Spleen (tissue), 11 donors: Measurements from ENCODE around the gene PCARE. TPM values are rescaled to one million over a fixed set of nuclear protein-coding genes. Genes with fewer than 3 reads are reported as not detected.

Experiments
- DNase-seq: peaks from one replicate; pipeline ENCODE4 v3.0.0-alpha.2; 2020
- H3K27ac ChIP-seq, 8 donors: fragments of 200-600 bp; sonication (generic) in 7 of 8; 1 replicate in 4 of 8; 2 replicates in 4 of 8; pipeline versions ENCODE4 v1.5.0 to v1.8.0; 2016 to 2021; ENCODE audit warnings: inconsistent platforms in 4 of 8, mild to moderate bottlenecking in 4 of 8, moderate library complexity in 1 of 8
- H3K27me3 ChIP-seq, 7 donors: fragments of 200-600 bp; sonication (generic) in 6 of 7; replicated peaks in 1 of 7; 1 replicate in 4 of 7; 2 replicates in 3 of 7; pipeline versions ENCODE4 v1.5.0 to v1.8.0; 2016 to 2021; ENCODE audit warnings: inconsistent platforms in 3 of 7, mild to moderate bottlenecking in 1 of 7
- H3K36me3 ChIP-seq, 6 donors: fragments of 200-600 bp; sonication (generic) in 5 of 6; 1 replicate in 4 of 6; 2 replicates in 2 of 6; pipeline versions ENCODE4 v1.5.0 to v1.8.0; 2016 to 2021; ENCODE audit warnings: inconsistent platforms in 2 of 6
- H3K4me1 ChIP-seq, 6 donors: fragments of 200-600 bp; sonication (generic) in 5 of 6; 1 replicate in 3 of 6; 2 replicates in 3 of 6; pipeline versions ENCODE4 v1.5.0 to v1.8.0; 2016 to 2021; ENCODE audit warnings: inconsistent platforms in 3 of 6
- H3K4me3 ChIP-seq, 8 donors: fragments of 200-600 bp; sonication (generic) in 7 of 8; 1 replicate in 4 of 8; 2 replicates in 4 of 8; pipeline versions ENCODE4 v1.5.0 to v1.8.0; 2016 to 2021; ENCODE audit warnings: inconsistent platforms in 4 of 8, mild to moderate bottlenecking in 4 of 8, moderate library complexity in 2 of 8
- H3K9me3 ChIP-seq, 8 donors: fragments of 200-600 bp; sonication (generic) in 7 of 8; 1 replicate in 4 of 8; 2 replicates in 4 of 8; pipeline versions ENCODE4 v1.5.0 to v1.8.0; 2016 to 2021; ENCODE audit warnings: inconsistent platforms in 4 of 8
- POLR2A ChIP-seq, 3 donors: fragments of 450-650 bp; IDR thresholded peaks; one replicate each; pipeline ENCODE4 v1.5.1; 2017; ENCODE audit warnings: antibody characterized with exemption in 3 of 3, mild to moderate bottlenecking in 1 of 3
- POLR2AphosphoS5 ChIP-seq, 3 donors: sonication (generic); formaldehyde crosslinking; IDR thresholded peaks; one replicate each; pipeline ENCODE4 v1.5.1; 2017; ENCODE audit warnings: antibody characterized with exemption in 3 of 3
- WGBS, 5 donors: extraction: QIAGEN DNeasy Blood & Tissue Kit in 3 of 5; methylation state at CpG; one replicate each; pipeline versions ENCODE4 v1.1.5 to v1.1.7; 2013 to 2018; 5-methylcytosine and 5-hydroxymethylcytosine counted together
- intact Hi-C: fragments of 100-400 bp; cut with DNase I; formaldehyde crosslinking; loops from one replicate; pipeline ENCODE4 v1.15.0; 2023; ENCODE audit warnings: low total_unique reads
- polyA plus RNA-seq, 3 donors: library from polyadenylated mRNA; stranded (reverse); fragments of 200-250 nt; gene quantifications; one replicate each; pipeline ENCODE4 v1.2.1, GENCODE V29; 2013
- total RNA-seq, 7 donors: library from RNA; depleted of rRNA in 3 of 7; stranded (reverse); fragments of >200 nt in 3 of 7; fragmentation: NEBNext Ultra II Directional in 4 of 7; extraction: Animal tissue kit (Norgen Biotek cat#: 25700) in 4 of 7; gene quantifications; one replicate each; pipeline versions ENCODE4 v1.1.0 to v1.2.1, GENCODE V29; 2016 to 2021
- TF ChIP-seq, protein P1 (sequence below), 11 experiments: fragments of 200-600 bp in 7 of 11; fragments of 450-650 bp in 4 of 11; sonication (generic) in 4 of 11; IDR thresholded peaks in 8 of 11; conservative IDR thresholded peaks in 3 of 11; 1 replicate in 7 of 11; 2 replicates in 4 of 11; pipeline versions ENCODE4 v1.4.0 to v1.8.0; 2016 to 2021; ENCODE audit warnings: antibody characterized with exemption in 11 of 11, inconsistent platforms in 4 of 11, mild to moderate bottlenecking in 1 of 11
- donor health status: healthy with polysubstance abuse.
- donor health status: DM: no; HTN: no; CAD: no; lungs with moderate emphysema.
- donor health status: DM: no; HTN: no; CAD: no.
- donor health status: Bipolar disorder and iron deficiency.
- donor health status: healthy.
- donor health status: DM: no; HTN: no; CAD: no.
- donor health status: DM: yes; HTN: yes; CAD: no.

Gene PCARE
- total and polyA plus RNA-seq, 10 donors = not detected

- H3K36me3 ChIP-seq = peaks cover 0 to 16% (median 0%) of the 10 kb centered on the region in 6 donors
- TF ChIP-seq POLR2AphosphoS5 (IDR thresholded peaks at IDR 0.05) = no peak
- TF ChIP-seq, protein P1, sequence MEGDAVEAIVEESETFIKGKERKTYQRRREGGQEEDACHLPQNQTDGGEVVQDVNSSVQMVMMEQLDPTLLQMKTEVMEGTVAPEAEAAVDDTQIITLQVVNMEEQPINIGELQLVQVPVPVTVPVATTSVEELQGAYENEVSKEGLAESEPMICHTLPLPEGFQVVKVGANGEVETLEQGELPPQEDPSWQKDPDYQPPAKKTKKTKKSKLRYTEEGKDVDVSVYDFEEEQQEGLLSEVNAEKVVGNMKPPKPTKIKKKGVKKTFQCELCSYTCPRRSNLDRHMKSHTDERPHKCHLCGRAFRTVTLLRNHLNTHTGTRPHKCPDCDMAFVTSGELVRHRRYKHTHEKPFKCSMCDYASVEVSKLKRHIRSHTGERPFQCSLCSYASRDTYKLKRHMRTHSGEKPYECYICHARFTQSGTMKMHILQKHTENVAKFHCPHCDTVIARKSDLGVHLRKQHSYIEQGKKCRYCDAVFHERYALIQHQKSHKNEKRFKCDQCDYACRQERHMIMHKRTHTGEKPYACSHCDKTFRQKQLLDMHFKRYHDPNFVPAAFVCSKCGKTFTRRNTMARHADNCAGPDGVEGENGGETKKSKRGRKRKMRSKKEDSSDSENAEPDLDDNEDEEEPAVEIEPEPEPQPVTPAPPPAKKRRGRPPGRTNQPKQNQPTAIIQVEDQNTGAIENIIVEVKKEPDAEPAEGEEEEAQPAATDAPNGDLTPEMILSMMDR (IDR thresholded peaks at IDR 0.05 in 8 of 11, conservative IDR thresholded peaks at IDR 0.05 in 3 of 11) = no peak
- TF ChIP-seq POLR2A (IDR thresholded peaks at IDR 0.05) = no peak
- intact Hi-C loops = no loop called here
- H3K27me3 ChIP-seq = no peaks in the 10 kb centered on the region
- no peak overlapping the region for H3K27ac ChIP-seq
- no peaks in the 10 kb centered on the region for H3K9me3 ChIP-seq
- H3K4me1 ChIP-seq = peaks cover 0 to 11% (median 0%) of the 10 kb centered on the region in 6 donors
- no peak overlapping the region for H3K4me3 ChIP-seq
- DNase-seq = no peak
Observed at GRCh38 chr2:29031046-29031445, 43.3 kb downstream of the PCARE start.

DNA sequence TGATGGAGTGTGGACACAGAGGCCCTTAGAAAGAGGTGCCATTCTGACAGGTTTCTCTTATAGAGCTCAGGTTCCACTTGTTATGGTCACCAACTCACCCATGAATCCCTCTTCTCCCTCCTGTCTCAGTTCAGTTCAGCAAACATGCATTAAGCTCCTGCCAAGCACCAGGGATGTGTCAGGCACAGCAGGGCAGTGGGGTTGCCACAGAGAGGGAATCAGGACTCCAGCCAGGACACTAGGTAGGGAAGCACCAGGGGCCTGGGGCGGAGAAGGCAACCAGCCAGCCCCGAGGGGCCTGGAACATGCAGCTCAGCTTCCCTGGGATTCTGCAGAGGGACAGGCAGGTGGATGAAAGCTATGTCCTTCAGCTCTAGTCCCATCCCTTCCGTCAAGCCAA, 48.6 kb downstream of the PCARE start:
- Histone ChIP-seq H3K4me1 (no peaks in the 10 kb centered on the region), H3K27me3 (no peaks in the 10 kb centered on the region), H3K4me3 (no peak overlapping the region), H3K36me3 (peaks cover 0 to 18% (median 0%) of the 10 kb centered on the region in 6 donors), H3K9me3 (no peaks in the 10 kb centered on the region), H3K27ac (no peak overlapping the region)
- DNase-seq = no peak
- WGBS, 5 donors = 85 to 95% (median 92%) methylated on average over 3 of the region's 3 CpGs
- intact Hi-C loops = no loop called here
- TF ChIP-seq POLR2AphosphoS5 (IDR thresholded peaks at IDR 0.05) = no peak
- TF ChIP-seq, protein P1 (IDR thresholded peaks at IDR 0.05 in 8 of 11, conservative IDR thresholded peaks at IDR 0.05 in 3 of 11) = no peak
- TF ChIP-seq POLR2A (IDR thresholded peaks at IDR 0.05) = no peak

GRCh38 chr2:29024882-29025430, 49.4 kb downstream of the PCARE start:
- Histone ChIP-seq H3K36me3 (peaks cover 0 to 18% (median 0%) of the 10 kb centered on the region in 6 donors), H3K27me3 (no peaks in the 10 kb centered on the region), H3K4me1 (no peaks in the 10 kb centered on the region), H3K9me3 (no peaks in the 10 kb centered on the region), H3K27ac (no peak overlapping the region), H3K4me3 (no peak overlapping the region)
- TF ChIP-seq POLR2A (IDR thresholded peaks at IDR 0.05) = no peak
- TF ChIP-seq, protein P1 (IDR thresholded peaks at IDR 0.05 in 8 of 11, conservative IDR thresholded peaks at IDR 0.05 in 3 of 11) = no peak
- no peak for TF ChIP-seq POLR2AphosphoS5 (IDR thresholded peaks at IDR 0.05)
- intact Hi-C loops = no loop called here
- WGBS, 5 donors = 67 to 93% (median 83%) methylated on average over 2 to 4 of the region's 4 CpGs
- DNase-seq = no peak

DNA sequence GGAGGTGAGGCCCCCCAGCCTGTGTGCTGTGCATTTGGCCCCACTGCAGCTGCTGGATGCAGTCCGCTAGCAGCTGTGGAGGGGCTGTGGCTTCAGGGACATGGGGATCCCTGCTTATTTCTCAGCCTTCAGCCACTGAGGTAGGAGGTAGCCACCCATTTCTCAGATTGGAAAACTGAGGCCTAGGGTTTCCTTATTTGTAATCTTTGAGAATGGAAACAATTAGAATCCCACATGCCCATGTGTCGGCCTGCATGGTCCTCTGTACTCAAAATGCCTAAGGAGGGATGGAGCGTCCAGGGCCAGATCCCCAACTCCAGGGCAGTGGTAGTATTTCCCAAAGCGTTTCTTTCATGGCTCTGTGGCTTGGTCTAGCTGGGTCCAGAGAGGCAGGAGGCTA, 51.1 kb downstream of the PCARE start:
- no peak overlapping the region for H3K27ac ChIP-seq
- H3K27me3 ChIP-seq = no peaks in the 10 kb centered on the region
- intact Hi-C loops = no loop called here
- H3K4me1 ChIP-seq = peaks cover 0 to 8% (median 2%) of the 10 kb centered on the region in 6 donors
- H3K36me3 ChIP-seq = peaks cover 0 to 17% (median 0%) of the 10 kb centered on the region in 6 donors
- no peak for DNase-seq
- H3K4me3 ChIP-seq = no peak overlapping the region
- no peak for TF ChIP-seq POLR2AphosphoS5 (IDR thresholded peaks at IDR 0.05)
- no peak for TF ChIP-seq POLR2A (IDR thresholded peaks at IDR 0.05)
- TF ChIP-seq, protein P1 (IDR thresholded peaks at IDR 0.05 in 8 of 11, conservative IDR thresholded peaks at IDR 0.05 in 3 of 11) = no peak
- WGBS, 5 donors = 91 to 100% (median 98%) methylated on average over 4 of the region's 4 CpGs
- no peaks in the 10 kb centered on the region for H3K9me3 ChIP-seq
